Stomach smooth muscle (tissue), 2 donors: ENCODE data around the gene NT5DC4.

Source experiments
- H3K27ac ChIP-seq: one replicate; pipeline ENCODE4 v1.7.0; 2013; ENCODE audit warnings: mild to moderate bottlenecking, low read length, inconsistent platforms
- H3K27me3 ChIP-seq, 2 donors: one replicate each; pipeline ENCODE4 v1.7.0; 2013; ENCODE audit warnings: low read length in 2 of 2; ENCODE audit not compliant: insufficient read depth in 2 of 2, control insufficient read depth in 1 of 2
- H3K36me3 ChIP-seq, 2 donors: one replicate each; pipeline ENCODE4 v1.7.0; 2013; ENCODE audit warnings: low read length in 2 of 2; ENCODE audit not compliant: control insufficient read depth in 2 of 2, insufficient read depth in 2 of 2
- H3K4me1 ChIP-seq: one replicate; pipeline ENCODE4 v1.7.0; 2013; ENCODE audit warnings: low read length; ENCODE audit not compliant: control insufficient read depth, insufficient read depth
- H3K4me3 ChIP-seq, 2 donors: one replicate each; pipeline ENCODE4 v1.7.0; 2013; ENCODE audit warnings: low read length in 2 of 2
- H3K9ac ChIP-seq, 2 donors: one replicate each; pipeline ENCODE4 v1.7.0; 2013; ENCODE audit warnings: low read length in 2 of 2, mild to moderate bottlenecking in 1 of 2
- H3K9me3 ChIP-seq, 2 donors: one replicate each; pipeline ENCODE4 v1.7.0; 2013; ENCODE audit warnings: low read length in 2 of 2; ENCODE audit not compliant: control insufficient read depth in 2 of 2
- donor health status: healthy.
- donor health status: Pancreatic carcinoma.

Gene NT5DC4

GRCh38 chr2:112730791-112731190 is 10.0 kb downstream of the NT5DC4 start:
- H3K27ac ChIP-seq = no peak overlapping the region
- no peaks in the 10 kb centered on the region for H3K36me3 ChIP-seq
- no peak overlapping the region for H3K4me3 ChIP-seq
- peaks cover 0 to 3% of the 10 kb centered on the region in 2 donors for H3K27me3 ChIP-seq
- H3K4me1 ChIP-seq = peaks cover 6% of the 10 kb centered on the region
- no peaks in the 10 kb centered on the region for H3K9me3 ChIP-seq
- no peak overlapping the region for H3K9ac ChIP-seq

- Histone ChIP-seq H3K9ac (no peak overlapping the region), H3K36me3 (no peaks in the 10 kb centered on the region), H3K27me3 (peaks cover 0 to 3% of the 10 kb centered on the region in 2 donors), H3K4me3 (no peak overlapping the region), H3K9me3 (no peaks in the 10 kb centered on the region), H3K27ac (no peak overlapping the region), H3K4me1 (peaks cover 5% of the 10 kb centered on the region)
Observed at GRCh38 chr2:112731479-112731878, 10.7 kb downstream of the NT5DC4 start.

GRCh38 chr2:112733456-112733855 is 12.6 kb downstream of the NT5DC4 start:
- no peaks in the 10 kb centered on the region for H3K36me3 ChIP-seq
- H3K9ac ChIP-seq = no peak overlapping the region
- no peak overlapping the region for H3K27ac ChIP-seq
- no peak overlapping the region for H3K4me3 ChIP-seq
- no peaks in the 10 kb centered on the region for H3K9me3 ChIP-seq
- no peaks in the 10 kb centered on the region for H3K4me1 ChIP-seq
- H3K27me3 ChIP-seq = no peaks in the 10 kb centered on the region

- no peak overlapping the region for H3K4me3 ChIP-seq
- no peak overlapping the region for H3K27ac ChIP-seq
- no peaks in the 10 kb centered on the region for H3K27me3 ChIP-seq
- H3K4me1 ChIP-seq = no peaks in the 10 kb centered on the region
- H3K9ac ChIP-seq = no peak overlapping the region
- no peaks in the 10 kb centered on the region for H3K9me3 ChIP-seq
- no peaks in the 10 kb centered on the region for H3K36me3 ChIP-seq
Observed at GRCh38 chr2:112733871-112734270, 13.1 kb downstream of the NT5DC4 start.

- Histone ChIP-seq H3K9me3 (no peaks in the 10 kb centered on the region), H3K4me1 (no peaks in the 10 kb centered on the region), H3K9ac (no peak overlapping the region)
Observed at GRCh38 chr2:112737542-112738232, 16.9 kb downstream of the NT5DC4 start.

GRCh38 chr2:112740527-112740926 is 19.7 kb downstream of the NT5DC4 start:
- no peak overlapping the region for H3K4me3 ChIP-seq
- no peaks in the 10 kb centered on the region for H3K27me3 ChIP-seq
- H3K9ac ChIP-seq = no peak overlapping the region
- H3K36me3 ChIP-seq = no peaks in the 10 kb centered on the region
- no peaks in the 10 kb centered on the region for H3K4me1 ChIP-seq
- H3K9me3 ChIP-seq = no peaks in the 10 kb centered on the region
- no peak overlapping the region for H3K27ac ChIP-seq

More at GRCh38 chr2:112737542-112738232, 16.9 kb downstream of the NT5DC4 start:
- H3K4me3 ChIP-seq = no peak overlapping the region
- no peak overlapping the region for H3K27ac ChIP-seq
- no peaks in the 10 kb centered on the region for H3K27me3 ChIP-seq
- no peaks in the 10 kb centered on the region for H3K36me3 ChIP-seq

- no peaks in the 10 kb centered on the region for H3K36me3 ChIP-seq
- H3K27me3 ChIP-seq = no peaks in the 10 kb centered on the region
- no peak overlapping the region for H3K27ac ChIP-seq
- H3K9me3 ChIP-seq = no peaks in the 10 kb centered on the region
- H3K9ac ChIP-seq = no peak overlapping the region
- H3K4me3 ChIP-seq = peak overlapping the region in 1 of 2 donors; percentile 3
- H3K4me1 ChIP-seq = peaks cover 20% of the 10 kb centered on the region
Observed at GRCh38 chr2:112749755-112750559, 29.1 kb downstream of the NT5DC4 start.

- H3K9me3 ChIP-seq = no peaks in the 10 kb centered on the region
- peaks cover 22% of the 10 kb centered on the region for H3K4me1 ChIP-seq
- H3K9ac ChIP-seq = no peak overlapping the region
- H3K27ac ChIP-seq = no peak overlapping the region
- no peaks in the 10 kb centered on the region for H3K27me3 ChIP-seq
- no peaks in the 10 kb centered on the region for H3K36me3 ChIP-seq
- no peak overlapping the region for H3K4me3 ChIP-seq
Observed at GRCh38 chr2:112750560-112750843, 29.7 kb downstream of the NT5DC4 start.

- Histone ChIP-seq H3K27ac (no peak overlapping the region), H3K27me3 (no peaks in the 10 kb centered on the region), H3K9me3 (no peaks in the 10 kb centered on the region), H3K9ac (no peak overlapping the region), H3K36me3 (no peaks in the 10 kb centered on the region), H3K4me1 (peaks cover 22% of the 10 kb centered on the region), H3K4me3 (no peak overlapping the region)
Observed at GRCh38 chr2:112751451-112752197, 30.8 kb downstream of the NT5DC4 start.

- H3K27ac ChIP-seq = no peak overlapping the region
- no peaks in the 10 kb centered on the region for H3K36me3 ChIP-seq
- no peaks in the 10 kb centered on the region for H3K27me3 ChIP-seq
- H3K9ac ChIP-seq = no peak overlapping the region
- peaks cover 22% of the 10 kb centered on the region for H3K4me1 ChIP-seq
- H3K4me3 ChIP-seq = no peak overlapping the region
- H3K9me3 ChIP-seq = no peaks in the 10 kb centered on the region
Observed at GRCh38 chr2:112752667-112753066, 31.8 kb downstream of the NT5DC4 start.
